Adrenal gland (tissue), 12 donors: ENCODE measurements around the gene SHISAL1. TPM values are rescaled to one million over a fixed set of nuclear protein-coding genes. Genes with fewer than 3 reads are reported as not detected.
A peak's percentile ranks its signal among the peaks of the same experiment; 100 is the strongest.

ENCODE experiments used
- DNase-seq, 7 donors: peaks; one replicate each; pipeline ENCODE4 v3.0.0-alpha.2; 2019 to 2020
- H3K27ac ChIP-seq, 5 donors: fragments of 200-600 bp; sonication (generic) in 4 of 5; 1 replicate in 3 of 5; 2 replicates in 2 of 5; pipeline versions ENCODE4 v1.5.1 to v1.8.0; 2016 to 2020; ENCODE audit warnings: mild to moderate bottlenecking in 1 of 5
- H3K27me3 ChIP-seq: fragments of 200-600 bp; 2 replicates; pipeline ENCODE4 v1.8.0; 2021
- H3K36me3 ChIP-seq, 2 donors: fragments of 200-600 bp; replicated peaks in 1 of 2; 1 replicate in 1 of 2; 2 replicates in 1 of 2; pipeline versions ENCODE4 v1.5.1 to v1.8.0; 2018 to 2022
- H3K4me1 ChIP-seq, 2 donors: fragments of 200-600 bp; replicated peaks in 1 of 2; 1 replicate in 1 of 2; 2 replicates in 1 of 2; pipeline versions ENCODE4 v1.5.1 to v1.8.0; 2018 to 2021
- H3K4me3 ChIP-seq, 4 donors: fragments of 200-600 bp; sonication (generic) in 3 of 4; one replicate each; pipeline ENCODE4 v1.5.1; 2016 to 2018
- H3K9me3 ChIP-seq, 3 donors: fragments of 200-600 bp; sonication (generic) in 1 of 3; replicated peaks in 1 of 3; 1 replicate in 2 of 3; 2 replicates in 1 of 3; pipeline versions ENCODE4 v1.5.1 to v1.8.0; 2016 to 2021
- CTCF ChIP-seq, 6 experiments: fragments of 450-650 bp in 4 of 6; fragments of 200-600 bp in 2 of 6; sonication (generic) in 1 of 6; IDR thresholded peaks; 1 replicate in 5 of 6; 2 replicates in 1 of 6; pipeline versions ENCODE4 v1.5.1 to v1.8.0; 2016 to 2021; ENCODE audit warnings: antibody characterized with exemption in 6 of 6, mild to moderate bottlenecking in 2 of 6, moderate library complexity in 1 of 6
- POLR2A ChIP-seq, 2 donors: fragments of 450-650 bp; IDR thresholded peaks; one replicate each; pipeline ENCODE4 v1.6.1; 2017; ENCODE audit warnings: antibody characterized with exemption in 2 of 2, mild to moderate bottlenecking in 2 of 2, moderate library complexity in 1 of 2
- WGBS, 4 donors: extraction: QIAGEN DNeasy Blood & Tissue Kit in 2 of 4; methylation state at CpG; one replicate each; pipeline versions ENCODE4 v1.1.5 to v1.1.7; 2013 to 2017; 5-methylcytosine and 5-hydroxymethylcytosine counted together
- intact Hi-C, 2 donors: fragments of 100-400 bp; cut with DNase I; formaldehyde crosslinking; loops; one replicate each; pipeline versions ENCODE4 v1.14.1 to v1.15.0; 2022 to 2023
- polyA plus RNA-seq, 3 donors: library from polyadenylated mRNA; stranded (reverse); fragments of 200-250 nt in 2 of 3; fragments of 350-450 nt in 1 of 3; fragmentation: Illumina TruSeq in 1 of 3; extraction: RNeasy Lipid Tissue Mini Kit (QIAGEN cat#74804) in 1 of 3; gene quantifications; one replicate each; pipeline ENCODE4 v1.2.3, GENCODE V29; 2013 to 2014
- total RNA-seq, 9 donors: library from RNA; depleted of rRNA in 4 of 9; stranded (reverse); fragments of >200 nt in 4 of 9; fragments of 120-200 nt in 1 of 9; fragmentation: NEBNext Ultra II Directional in 1 of 9; extraction: Animal tissue kit (Norgen Biotek cat#: 25700) in 1 of 9; gene quantifications; one replicate each; pipeline versions ENCODE4 v1.1.0 to v1.2.4, GENCODE V29; 2013 to 2023
- donor health status: healthy with polysubstance abuse.
- donor health status: Bipolar disorder and iron deficiency.
- donor health status: DM: yes; HTN: yes; CAD: no.
- donor health status: DM: no; HTN: no; CAD: no.
- donor health status: DM: no; HTN: no; CAD: no.
- donor health status: DM: yes; HTN: yes; CAD: no.

The SHISAL1 gene
- total and polyA plus RNA-seq, 12 donors: 0.33 to 2.4 (median 1.0) TPM

GRCh38 chr22:44269757-44270555, 42.8 kb downstream of the SHISAL1 start:
- no peaks in the 10 kb centered on the region for H3K4me1 ChIP-seq
- H3K27me3 ChIP-seq: no peaks in the 10 kb centered on the region
- H3K27ac ChIP-seq: peak overlapping the region in 1 of 5 donors; percentile 71
- 62 to 77% (median 68%) methylated on average over 16 to 17 of the region's 17 CpGs for WGBS, 4 donors
- no peaks in the 10 kb centered on the region for H3K9me3 ChIP-seq
- intact Hi-C loops: no loop called here
- H3K36me3 ChIP-seq: no peaks in the 10 kb centered on the region
- no peak for TF ChIP-seq CTCF (IDR thresholded peaks at IDR 0.05)
- TF ChIP-seq POLR2A (IDR thresholded peaks at IDR 0.05): no peak
- DNase-seq: peak; percentile 48 to 89 (median 63)
- no peak overlapping the region for H3K4me3 ChIP-seq

GRCh38 chr22:44269117-44269498, 43.6 kb downstream of the SHISAL1 start:
- Histone ChIP-seq H3K4me1 (no peaks in the 10 kb centered on the region), H3K9me3 (no peaks in the 10 kb centered on the region), H3K4me3 (no peak overlapping the region), H3K27ac (no peak overlapping the region), H3K36me3 (no peaks in the 10 kb centered on the region), H3K27me3 (no peaks in the 10 kb centered on the region)
- no peak for TF ChIP-seq CTCF (IDR thresholded peaks at IDR 0.05)
- TF ChIP-seq POLR2A (IDR thresholded peaks at IDR 0.05): no peak
- no peak for DNase-seq
- 84 to 93% (median 87%) methylated on average over 5 of the region's 5 CpGs for WGBS, 4 donors
- intact Hi-C loops: no loop called here

GRCh38 chr22:44268431-44269116, 44.2 kb downstream of the SHISAL1 start:
- Histone ChIP-seq H3K9me3 (no peaks in the 10 kb centered on the region), H3K36me3 (no peaks in the 10 kb centered on the region), H3K27ac (no peak overlapping the region), H3K27me3 (no peaks in the 10 kb centered on the region), H3K4me1 (no peaks in the 10 kb centered on the region), H3K4me3 (no peak overlapping the region)
- DNase-seq: peak in 1 of 7 donors; percentile 10
- 79 to 85% (median 83%) methylated on average over 18 of the region's 18 CpGs for WGBS, 4 donors
- TF ChIP-seq CTCF (IDR thresholded peaks at IDR 0.05) (no peak), POLR2A (IDR thresholded peaks at IDR 0.05) (no peak)
- intact Hi-C loops: no loop called here

GRCh38 chr22:44267856-44268255, 44.9 kb downstream of the SHISAL1 start:
- H3K4me3 ChIP-seq: no peak overlapping the region
- WGBS, 4 donors: 83 to 91% (median 87%) methylated on average over 2 to 5 of the region's 5 CpGs
- H3K27me3 ChIP-seq: no peaks in the 10 kb centered on the region
- TF ChIP-seq CTCF (IDR thresholded peaks at IDR 0.05) (no peak), POLR2A (IDR thresholded peaks at IDR 0.05) (no peak)
- H3K27ac ChIP-seq: no peak overlapping the region
- no peaks in the 10 kb centered on the region for H3K4me1 ChIP-seq
- DNase-seq: no peak
- no peaks in the 10 kb centered on the region for H3K9me3 ChIP-seq
- intact Hi-C loops: no loop called here
- no peaks in the 10 kb centered on the region for H3K36me3 ChIP-seq
